GM18868 (cell line): ENCODE measurements around the gene KCTD5.
"Not testable (repeated sequence)": the region's sequence is repeated elsewhere in the genome, so short reads cannot be mapped to it uniquely, and the experiment has no call there.

Experiments used
- ATAC-seq: cut with Tn5 transposase; IDR thresholded peaks from one replicate; pipeline ENCODE4 v1.9.1; 2021; ENCODE audit warnings: mild to moderate bottlenecking, moderate library complexity; ENCODE audit not compliant: unreplicated experiment

KCTD5 gene

GRCh38 chr16:2671741-2672140 lies 10.6 kb upstream of the KCTD5 start:
- no peak for ATAC-seq

GRCh38 chr16:2673066-2673999 lies 9.0 kb upstream of the KCTD5 start:
- ATAC-seq: peak; percentile 89

GRCh38 chr16:2675021-2675420 lies 7.3 kb upstream of the KCTD5 start:
- no peak for ATAC-seq

GRCh38 chr16:2675714-2676113 lies 6.6 kb upstream of the KCTD5 start:
- ATAC-seq: no peak

GRCh38 chr16:2676937-2677336 lies 5.4 kb upstream of the KCTD5 start:
- ATAC-seq: not testable (repeated sequence)

GRCh38 chr16:2678206-2678965 lies 3.9 kb upstream of the KCTD5 start:
- not testable (repeated sequence) for ATAC-seq

- ATAC-seq: not testable (repeated sequence)
Measured at GRCh38 chr16:2679902-2680301, 2.4 kb upstream of the KCTD5 start.

- ATAC-seq: not testable (repeated sequence)
Measured at GRCh38 chr16:2680360-2680759, 2.0 kb upstream of the KCTD5 start.

GRCh38 chr16:2683041-2683440 lies 718 bp downstream of the KCTD5 start:
- ATAC-seq: not testable (repeated sequence)

- ATAC-seq: not testable (repeated sequence)
Measured at GRCh38 chr16:2686075-2686474, 3.8 kb downstream of the KCTD5 start.

- peak; percentile 36 for ATAC-seq
Measured at GRCh38 chr16:2686912-2687507, 4.7 kb downstream of the KCTD5 start.

- ATAC-seq: no peak
Measured at GRCh38 chr16:2687531-2688308, 5.4 kb downstream of the KCTD5 start.

GRCh38 chr16:2689422-2689821 lies 7.1 kb downstream of the KCTD5 start:
- ATAC-seq: not testable (repeated sequence)

GRCh38 chr16:2689968-2690801 lies 7.9 kb downstream of the KCTD5 start:
- no peak for ATAC-seq

- ATAC-seq: no peak
Measured at GRCh38 chr16:2690852-2691251, 8.5 kb downstream of the KCTD5 start.

GRCh38 chr16:2691491-2692248 lies 9.3 kb downstream of the KCTD5 start:
- no peak for ATAC-seq

- ATAC-seq: no peak
Measured at GRCh38 chr16:2692251-2692947, 10.1 kb downstream of the KCTD5 start.

GRCh38 chr16:2692948-2693651 lies 10.8 kb downstream of the KCTD5 start:
- ATAC-seq: no peak
